ENCODE data around the gene MSLN.

DNA sequence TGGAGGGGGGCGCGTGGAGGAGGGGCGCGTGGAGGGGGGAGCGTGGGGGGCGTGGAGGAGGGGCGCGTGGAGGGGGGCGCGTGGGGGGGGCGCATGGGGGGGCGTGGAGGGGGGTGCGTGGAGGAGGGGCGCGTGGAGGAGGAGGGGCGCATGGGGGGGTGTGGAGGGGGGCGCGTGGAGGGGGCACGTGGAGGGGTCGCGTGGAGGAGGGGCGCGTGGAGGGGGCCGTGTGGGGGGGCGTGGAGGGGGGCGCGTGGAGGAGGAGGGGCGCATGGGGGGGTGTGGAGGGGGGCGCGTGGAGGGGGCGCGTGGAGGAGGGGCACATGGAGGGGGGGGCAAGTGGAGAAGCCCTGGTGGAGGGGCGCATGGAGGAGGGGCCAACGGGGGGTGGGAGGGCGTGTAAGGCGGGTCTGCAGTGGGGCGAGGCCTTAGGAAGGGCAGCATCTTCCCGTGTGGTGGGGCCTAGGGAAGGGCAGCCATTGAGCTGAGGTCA lies 7.3 kb downstream of the MSLN start:
- TF ChIP-seq, protein P1, sequence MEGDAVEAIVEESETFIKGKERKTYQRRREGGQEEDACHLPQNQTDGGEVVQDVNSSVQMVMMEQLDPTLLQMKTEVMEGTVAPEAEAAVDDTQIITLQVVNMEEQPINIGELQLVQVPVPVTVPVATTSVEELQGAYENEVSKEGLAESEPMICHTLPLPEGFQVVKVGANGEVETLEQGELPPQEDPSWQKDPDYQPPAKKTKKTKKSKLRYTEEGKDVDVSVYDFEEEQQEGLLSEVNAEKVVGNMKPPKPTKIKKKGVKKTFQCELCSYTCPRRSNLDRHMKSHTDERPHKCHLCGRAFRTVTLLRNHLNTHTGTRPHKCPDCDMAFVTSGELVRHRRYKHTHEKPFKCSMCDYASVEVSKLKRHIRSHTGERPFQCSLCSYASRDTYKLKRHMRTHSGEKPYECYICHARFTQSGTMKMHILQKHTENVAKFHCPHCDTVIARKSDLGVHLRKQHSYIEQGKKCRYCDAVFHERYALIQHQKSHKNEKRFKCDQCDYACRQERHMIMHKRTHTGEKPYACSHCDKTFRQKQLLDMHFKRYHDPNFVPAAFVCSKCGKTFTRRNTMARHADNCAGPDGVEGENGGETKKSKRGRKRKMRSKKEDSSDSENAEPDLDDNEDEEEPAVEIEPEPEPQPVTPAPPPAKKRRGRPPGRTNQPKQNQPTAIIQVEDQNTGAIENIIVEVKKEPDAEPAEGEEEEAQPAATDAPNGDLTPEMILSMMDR (IDR thresholded peaks at IDR 0.05) = no peak
- TF ChIP-seq POLR2A (IDR thresholded peaks at IDR 0.05; ENCODE audit: low read depth) = no peak
- no peak for TF ChIP-seq EP300 (IDR thresholded peaks at IDR 0.05)

Measured in esophagus muscularis mucosa (tissue), 4 donors.